ENCODE results near the gene BANP. TPM values are rescaled to one million over a fixed set of nuclear protein-coding genes. Genes with fewer than 3 reads are reported as not detected.

Gene BANP
- total RNA-seq, 1 experiment from 2014 or later, result 37.2 TPM

DNA sequence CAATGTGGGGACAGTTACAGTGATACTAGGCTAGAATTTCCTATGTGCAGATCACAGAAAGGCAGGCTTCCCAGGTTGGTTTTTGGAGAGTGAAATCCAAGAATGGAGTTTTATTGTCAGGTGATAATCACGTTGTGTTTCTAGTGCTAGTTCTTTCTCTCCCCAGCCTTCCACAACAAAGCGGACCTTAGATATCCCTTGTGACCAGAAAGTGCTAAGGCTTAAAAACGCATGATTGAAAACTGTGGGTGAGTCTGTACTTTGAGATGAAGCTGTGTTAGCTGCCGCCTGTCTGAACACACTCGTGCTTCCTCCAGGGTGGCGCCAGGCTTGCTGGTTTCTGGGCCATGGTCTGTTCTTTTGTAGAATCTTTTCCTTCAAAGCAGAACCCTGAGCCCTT is 52.1 kb downstream of the BANP start:
- CTCF ChIA-PET, result no interaction called here
- H3K9me3 ChIP-seq (ENCODE audit: control insufficient read depth in 1 of 2, insufficient read depth in 1 of 2, low read depth in 1 of 2, low read length in 2 of 2), result no peaks in the 10 kb centered on the region
- RAD21 ChIA-PET (ENCODE audit: low non-redundant PET in 1 of 2, low total read pairs in 2 of 2, uncharacterized antibody in 2 of 2, unreplicated experiment in 2 of 2), result no interaction called here
- H2AFZ ChIP-seq (ENCODE audit: low read depth, low read length, poor library complexity, severe bottlenecking), result no peak overlapping the region
- H3K9ac ChIP-seq (ENCODE audit: low read length), result no peak overlapping the region
- no peaks in the 10 kb centered on the region for H3K9me2 ChIP-seq (ENCODE audit: insufficient read depth)
- H3K79me2 ChIP-seq (ENCODE audit: insufficient read depth, low read length), result no peaks in the 10 kb centered on the region
- H3K4me1 ChIP-seq (ENCODE audit: control insufficient read depth in 1 of 2, insufficient read depth in 2 of 2, low read length in 2 of 2), result no peaks in the 10 kb centered on the region
- H3K4me2 ChIP-seq (ENCODE audit: low read length), result no peak overlapping the region
- intact Hi-C loops (cut with micrococcal nuclease), result no loop called here
- H3K36me3 ChIP-seq (ENCODE audit: control insufficient read depth in 1 of 2, insufficient read depth in 2 of 2, low read length in 2 of 2), result peaks cover 0 to 10% of the 10 kb centered on the region in 2 experiments; a peak in 3 of 4 replicates
- no peak for DNase-seq (ENCODE audit: low read depth, low spot score)
- no peak overlapping the region for H3K4me3 ChIP-seq (replicated peaks in 1 of 2; ENCODE audit: low read depth in 1 of 2, low read length in 2 of 2)
- POLR2A ChIA-PET, result no interaction called here
- no peak overlapping the region for H3K27ac ChIP-seq (ENCODE audit: low read depth, low read length)
- no peaks in the 10 kb centered on the region for H3K27me3 ChIP-seq (ENCODE audit: insufficient read depth, low read length)
- ATAC-seq, result no peak
- TF ChIP-seq, protein P1, sequence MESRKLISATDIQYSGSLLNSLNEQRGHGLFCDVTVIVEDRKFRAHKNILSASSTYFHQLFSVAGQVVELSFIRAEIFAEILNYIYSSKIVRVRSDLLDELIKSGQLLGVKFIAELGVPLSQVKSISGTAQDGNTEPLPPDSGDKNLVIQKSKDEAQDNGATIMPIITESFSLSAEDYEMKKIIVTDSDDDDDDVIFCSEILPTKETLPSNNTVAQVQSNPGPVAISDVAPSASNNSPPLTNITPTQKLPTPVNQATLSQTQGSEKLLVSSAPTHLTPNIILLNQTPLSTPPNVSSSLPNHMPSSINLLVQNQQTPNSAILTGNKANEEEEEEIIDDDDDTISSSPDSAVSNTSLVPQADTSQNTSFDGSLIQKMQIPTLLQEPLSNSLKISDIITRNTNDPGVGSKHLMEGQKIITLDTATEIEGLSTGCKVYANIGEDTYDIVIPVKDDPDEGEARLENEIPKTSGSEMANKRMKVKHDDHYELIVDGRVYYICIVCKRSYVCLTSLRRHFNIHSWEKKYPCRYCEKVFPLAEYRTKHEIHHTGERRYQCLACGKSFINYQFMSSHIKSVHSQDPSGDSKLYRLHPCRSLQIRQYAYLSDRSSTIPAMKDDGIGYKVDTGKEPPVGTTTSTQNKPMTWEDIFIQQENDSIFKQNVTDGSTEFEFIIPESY (IDR thresholded peaks at IDR 0.05; ENCODE audit: extremely low read depth, insufficient replicate concordance, low read length), result no peak
- TF ChIP-seq JUND (IDR thresholded peaks at IDR 0.05) (no peak), EGR1 (IDR thresholded peaks at IDR 0.05; ENCODE audit: low read depth) (no peak), SIN3A (IDR thresholded peaks at IDR 0.05; ENCODE audit: low read depth) (no peak), CBX3 (IDR thresholded peaks at IDR 0.05; ENCODE audit: low read depth) (no peak), SRF (IDR thresholded peaks at IDR 0.05; ENCODE audit: low read depth) (no peak), POLR2AphosphoS5 (IDR thresholded peaks at IDR 0.05; ENCODE audit: low read depth, low read length) (no peak), ZFX (IDR thresholded peaks at IDR 0.05) (no peak), EZH2 (IDR thresholded peaks at IDR 0.05) (no peak), ELF1 (IDR thresholded peaks at IDR 0.05; ENCODE audit: borderline replicate concordance, low read depth) (no peak), YY1 (IDR thresholded peaks at IDR 0.05; ENCODE audit: extremely low read depth, insufficient replicate concordance, low read depth, low read length) (no peak)
- TF ChIP-seq, protein P2, sequence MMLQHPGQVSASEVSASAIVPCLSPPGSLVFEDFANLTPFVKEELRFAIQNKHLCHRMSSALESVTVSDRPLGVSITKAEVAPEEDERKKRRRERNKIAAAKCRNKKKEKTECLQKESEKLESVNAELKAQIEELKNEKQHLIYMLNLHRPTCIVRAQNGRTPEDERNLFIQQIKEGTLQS (IDR thresholded peaks at IDR 0.05), result no peak
- TF ChIP-seq, protein P3, sequence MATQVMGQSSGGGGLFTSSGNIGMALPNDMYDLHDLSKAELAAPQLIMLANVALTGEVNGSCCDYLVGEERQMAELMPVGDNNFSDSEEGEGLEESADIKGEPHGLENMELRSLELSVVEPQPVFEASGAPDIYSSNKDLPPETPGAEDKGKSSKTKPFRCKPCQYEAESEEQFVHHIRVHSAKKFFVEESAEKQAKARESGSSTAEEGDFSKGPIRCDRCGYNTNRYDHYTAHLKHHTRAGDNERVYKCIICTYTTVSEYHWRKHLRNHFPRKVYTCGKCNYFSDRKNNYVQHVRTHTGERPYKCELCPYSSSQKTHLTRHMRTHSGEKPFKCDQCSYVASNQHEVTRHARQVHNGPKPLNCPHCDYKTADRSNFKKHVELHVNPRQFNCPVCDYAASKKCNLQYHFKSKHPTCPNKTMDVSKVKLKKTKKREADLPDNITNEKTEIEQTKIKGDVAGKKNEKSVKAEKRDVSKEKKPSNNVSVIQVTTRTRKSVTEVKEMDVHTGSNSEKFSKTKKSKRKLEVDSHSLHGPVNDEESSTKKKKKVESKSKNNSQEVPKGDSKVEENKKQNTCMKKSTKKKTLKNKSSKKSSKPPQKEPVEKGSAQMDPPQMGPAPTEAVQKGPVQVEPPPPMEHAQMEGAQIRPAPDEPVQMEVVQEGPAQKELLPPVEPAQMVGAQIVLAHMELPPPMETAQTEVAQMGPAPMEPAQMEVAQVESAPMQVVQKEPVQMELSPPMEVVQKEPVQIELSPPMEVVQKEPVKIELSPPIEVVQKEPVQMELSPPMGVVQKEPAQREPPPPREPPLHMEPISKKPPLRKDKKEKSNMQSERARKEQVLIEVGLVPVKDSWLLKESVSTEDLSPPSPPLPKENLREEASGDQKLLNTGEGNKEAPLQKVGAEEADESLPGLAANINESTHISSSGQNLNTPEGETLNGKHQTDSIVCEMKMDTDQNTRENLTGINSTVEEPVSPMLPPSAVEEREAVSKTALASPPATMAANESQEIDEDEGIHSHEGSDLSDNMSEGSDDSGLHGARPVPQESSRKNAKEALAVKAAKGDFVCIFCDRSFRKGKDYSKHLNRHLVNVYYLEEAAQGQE (IDR thresholded peaks at IDR 0.05; ENCODE audit: low read depth), result no peak
- no peaks in the 10 kb centered on the region for H4K20me1 ChIP-seq (ENCODE audit: insufficient read depth)
- BruUV-seq (replicated peaks), result no TSS peak

Data from HCT116 (cell line).